ENCODE measurements around the gene DDX20.

DNA sequence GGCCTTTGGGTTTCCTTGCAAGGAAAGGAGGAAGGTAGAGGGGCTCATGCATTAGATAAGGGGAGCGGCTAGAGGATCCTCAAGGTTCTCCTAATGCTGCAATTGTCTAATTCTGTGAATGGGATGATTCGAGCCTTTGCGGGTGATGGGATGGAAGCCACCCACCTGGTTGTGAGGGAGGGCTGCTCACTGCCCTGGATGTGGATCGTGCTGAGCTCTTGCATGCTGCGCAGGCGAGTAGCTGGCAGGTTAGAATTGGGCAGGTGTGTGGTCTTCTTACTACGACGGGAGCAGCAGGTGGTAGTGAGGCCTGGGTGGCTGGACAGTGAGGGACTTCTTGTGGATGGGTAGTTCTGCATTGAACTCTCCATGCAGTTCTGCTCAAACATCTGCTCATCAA, 21.2 kb downstream of the DDX20 start:
- TF ChIP-seq, protein P1, sequence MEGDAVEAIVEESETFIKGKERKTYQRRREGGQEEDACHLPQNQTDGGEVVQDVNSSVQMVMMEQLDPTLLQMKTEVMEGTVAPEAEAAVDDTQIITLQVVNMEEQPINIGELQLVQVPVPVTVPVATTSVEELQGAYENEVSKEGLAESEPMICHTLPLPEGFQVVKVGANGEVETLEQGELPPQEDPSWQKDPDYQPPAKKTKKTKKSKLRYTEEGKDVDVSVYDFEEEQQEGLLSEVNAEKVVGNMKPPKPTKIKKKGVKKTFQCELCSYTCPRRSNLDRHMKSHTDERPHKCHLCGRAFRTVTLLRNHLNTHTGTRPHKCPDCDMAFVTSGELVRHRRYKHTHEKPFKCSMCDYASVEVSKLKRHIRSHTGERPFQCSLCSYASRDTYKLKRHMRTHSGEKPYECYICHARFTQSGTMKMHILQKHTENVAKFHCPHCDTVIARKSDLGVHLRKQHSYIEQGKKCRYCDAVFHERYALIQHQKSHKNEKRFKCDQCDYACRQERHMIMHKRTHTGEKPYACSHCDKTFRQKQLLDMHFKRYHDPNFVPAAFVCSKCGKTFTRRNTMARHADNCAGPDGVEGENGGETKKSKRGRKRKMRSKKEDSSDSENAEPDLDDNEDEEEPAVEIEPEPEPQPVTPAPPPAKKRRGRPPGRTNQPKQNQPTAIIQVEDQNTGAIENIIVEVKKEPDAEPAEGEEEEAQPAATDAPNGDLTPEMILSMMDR (IDR thresholded peaks at IDR 0.05; ENCODE audit: extremely low read depth in 1 of 2, insufficient read depth in 1 of 2, low read depth in 1 of 2, low read length in 2 of 2), result no peak
- no peak for TF ChIP-seq POLR2AphosphoS5 (IDR thresholded peaks at IDR 0.05; ENCODE audit: insufficient read depth, low read depth, low read length)

All from endothelial cell of umbilical vein (primary cell).